ENCODE measurements around the gene STX8.
A peak's percentile ranks its signal among the peaks of the same experiment; 100 is the strongest.
"Not testable (repeated sequence)": the region's sequence is repeated elsewhere in the genome, so short reads cannot be mapped to it uniquely, and the experiment has no call there.

Gene STX8

DNA sequence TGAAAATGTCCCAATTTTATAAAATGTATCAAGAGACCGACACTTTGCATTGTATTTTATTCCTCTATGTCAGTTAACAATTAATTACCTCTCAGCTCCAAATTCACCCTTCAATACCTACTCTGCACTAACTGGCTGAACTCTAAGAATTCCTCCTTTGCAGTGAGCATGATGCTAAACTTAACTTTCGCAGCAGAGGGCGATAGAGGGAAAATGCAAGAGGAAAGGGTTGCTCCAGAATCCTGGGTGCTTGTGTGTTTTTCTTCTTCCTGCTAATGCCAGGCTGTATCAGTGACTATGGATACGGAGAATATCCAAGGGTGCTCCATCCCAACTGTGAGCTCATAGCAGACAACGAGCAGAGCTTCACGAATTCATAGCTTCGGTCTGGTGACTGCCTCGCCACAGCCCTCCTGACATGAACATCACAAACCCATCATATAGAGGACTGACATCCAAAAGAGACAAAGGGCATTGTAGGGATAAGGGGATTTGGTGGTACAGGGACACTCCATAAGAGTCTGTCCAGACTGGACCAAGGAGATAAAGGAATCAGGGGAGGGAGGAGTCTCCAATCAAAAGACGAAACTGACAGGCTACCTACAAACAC lies 172.9 kb downstream of the STX8 start:
- DNase-seq (ENCODE audit: low read depth in 3 of 3) = peak in 2 of 3 donors; percentile 15

DNA sequence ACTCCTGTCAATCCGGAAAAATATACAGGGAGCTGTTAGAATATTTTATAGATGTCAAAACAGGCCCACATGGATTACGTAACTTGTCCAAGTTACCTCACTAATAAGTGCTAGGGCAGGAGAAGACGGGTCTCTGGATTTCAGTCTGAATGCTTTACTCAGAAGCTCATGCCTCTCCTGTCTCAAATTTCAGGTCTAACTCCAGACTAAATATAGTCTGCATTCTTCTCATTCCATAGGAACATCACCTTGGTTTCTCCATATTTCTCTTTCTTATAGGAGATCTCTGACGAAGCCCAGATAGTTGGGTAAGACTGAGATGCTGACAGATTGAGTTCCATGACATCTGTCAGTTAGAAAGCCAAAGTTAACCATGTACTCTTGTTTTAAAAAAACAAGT lies 174.2 kb downstream of the STX8 start:
- DNase-seq (ENCODE audit: low read depth in 3 of 3) = no peak

- DNase-seq (ENCODE audit: low read depth in 3 of 3) = no peak
Observed at GRCh38 chr17:9389111-9389527, 186.5 kb downstream of the STX8 start.

GRCh38 chr17:9386401-9386800 lies 189.2 kb downstream of the STX8 start:
- no peak for DNase-seq (ENCODE audit: low read depth in 3 of 3)

DNA sequence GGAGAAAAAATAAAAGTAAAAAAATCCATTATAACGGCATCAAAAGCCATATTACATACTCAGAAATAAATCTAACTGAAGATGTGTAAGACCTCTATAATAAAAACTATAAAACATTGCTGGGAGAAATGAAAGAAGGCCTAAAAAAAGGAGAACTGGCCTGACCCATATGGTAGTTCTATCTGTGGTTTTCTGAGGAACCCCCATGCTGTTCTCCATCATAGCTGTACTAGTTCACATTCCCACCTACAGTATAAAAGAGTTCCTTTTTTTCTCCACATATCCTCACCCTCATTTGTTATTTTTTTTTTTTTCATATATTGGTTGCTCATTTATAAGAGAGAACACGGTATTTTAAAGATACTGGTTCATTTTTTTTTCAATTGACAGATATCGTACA lies 191.8 kb downstream of the STX8 start:
- DNase-seq (ENCODE audit: low read depth in 3 of 3) = no peak

- DNase-seq (ENCODE audit: low read depth in 3 of 3) = no peak
Observed at GRCh38 chr17:9382626-9383025, 193.0 kb downstream of the STX8 start.

DNA sequence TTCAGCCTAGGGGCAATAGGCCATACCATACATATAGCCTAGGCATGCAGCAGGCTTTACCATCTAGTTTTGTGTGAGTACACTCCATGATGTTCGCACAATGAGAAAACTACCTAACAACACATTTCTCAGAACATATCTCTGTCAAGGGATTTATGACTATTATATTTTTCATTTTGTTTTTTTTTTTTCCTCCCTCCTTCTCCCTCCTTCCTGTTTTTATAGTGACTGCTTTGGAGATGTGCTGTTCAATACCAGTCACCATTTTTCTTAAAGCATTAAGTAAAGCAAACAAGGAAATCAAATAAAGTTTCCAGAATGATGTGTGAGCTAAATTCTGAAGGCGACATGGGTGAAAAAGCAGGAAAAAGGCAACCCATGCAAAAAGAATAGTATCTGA lies 194.6 kb downstream of the STX8 start:
- DNase-seq (ENCODE audit: low read depth in 3 of 3) = no peak

GRCh38 chr17:9380361-9380760 lies 195.3 kb downstream of the STX8 start:
- DNase-seq (ENCODE audit: low read depth in 3 of 3) = no peak

- DNase-seq (ENCODE audit: low read depth in 3 of 3) = not testable (repeated sequence)
Observed at GRCh38 chr17:9376177-9376576, 199.4 kb downstream of the STX8 start.

GRCh38 chr17:9371019-9371418 lies 204.6 kb downstream of the STX8 start:
- DNase-seq (ENCODE audit: low read depth in 3 of 3) = no peak

- DNase-seq (ENCODE audit: low read depth in 3 of 3) = no peak
Observed at GRCh38 chr17:9370467-9370866, 205.2 kb downstream of the STX8 start.

- DNase-seq (ENCODE audit: low read depth in 3 of 3) = no peak
Observed at GRCh38 chr17:9368631-9369030, 207.0 kb downstream of the STX8 start.

- no peak for DNase-seq (ENCODE audit: low read depth in 3 of 3)
Observed at GRCh38 chr17:9367156-9367555, 208.5 kb downstream of the STX8 start.

- DNase-seq (ENCODE audit: low read depth in 3 of 3) = no peak
Observed at GRCh38 chr17:9364837-9365430, 210.7 kb downstream of the STX8 start.

GRCh38 chr17:9363440-9364350 lies 211.9 kb downstream of the STX8 start:
- DNase-seq (ENCODE audit: low read depth in 3 of 3) = peak in 2 of 3 donors; percentile 11 to 23

GRCh38 chr17:9361188-9361955 lies 214.2 kb downstream of the STX8 start:
- DNase-seq (ENCODE audit: low read depth in 3 of 3) = no peak

GRCh38 chr17:9360677-9361081 lies 214.9 kb downstream of the STX8 start:
- DNase-seq (ENCODE audit: low read depth in 3 of 3) = no peak

DNA sequence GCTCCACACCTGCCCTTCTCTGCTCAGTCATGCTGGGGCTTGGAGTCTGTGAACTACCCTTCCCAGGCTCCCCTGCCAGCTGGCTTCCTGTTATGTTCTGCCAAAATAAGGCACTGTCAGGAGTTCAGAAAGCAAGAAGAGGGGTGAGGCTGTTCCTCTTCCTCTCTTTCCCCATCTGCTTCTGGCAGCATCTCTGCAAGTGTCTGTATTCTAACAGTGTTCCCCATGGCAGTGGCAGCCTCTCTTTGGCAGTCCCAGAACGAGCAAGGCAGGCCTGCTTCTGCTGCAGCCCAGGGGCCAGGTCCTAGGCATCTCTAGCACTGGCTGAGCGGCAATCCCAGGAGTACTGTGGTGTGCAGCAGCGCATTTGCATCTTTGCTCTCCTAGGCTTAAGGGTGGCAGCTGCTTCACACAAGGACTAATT lies 219.1 kb downstream of the STX8 start:
- DNase-seq (ENCODE audit: low read depth in 3 of 3) = no peak

DNA sequence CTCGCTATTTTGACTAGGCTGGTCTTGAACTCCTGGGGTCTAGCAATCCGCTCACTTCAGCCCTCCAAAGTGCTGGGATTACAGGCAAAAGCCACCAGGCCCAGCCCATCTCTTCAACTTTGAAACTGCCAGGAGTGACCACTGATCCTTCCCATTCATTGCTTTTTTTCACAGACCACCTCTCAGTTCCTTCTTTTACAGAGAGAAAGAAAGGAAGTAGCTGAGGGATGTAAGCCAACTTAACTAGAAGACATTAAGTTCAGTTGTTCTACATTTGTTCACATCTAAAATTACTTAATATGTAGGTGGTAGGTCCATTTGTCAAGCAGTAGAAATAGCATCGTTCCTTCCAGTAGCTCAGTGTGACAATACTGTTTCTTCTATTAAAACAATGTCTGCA lies 219.8 kb downstream of the STX8 start:
- DNase-seq (ENCODE audit: low read depth in 3 of 3) = no peak

DNA sequence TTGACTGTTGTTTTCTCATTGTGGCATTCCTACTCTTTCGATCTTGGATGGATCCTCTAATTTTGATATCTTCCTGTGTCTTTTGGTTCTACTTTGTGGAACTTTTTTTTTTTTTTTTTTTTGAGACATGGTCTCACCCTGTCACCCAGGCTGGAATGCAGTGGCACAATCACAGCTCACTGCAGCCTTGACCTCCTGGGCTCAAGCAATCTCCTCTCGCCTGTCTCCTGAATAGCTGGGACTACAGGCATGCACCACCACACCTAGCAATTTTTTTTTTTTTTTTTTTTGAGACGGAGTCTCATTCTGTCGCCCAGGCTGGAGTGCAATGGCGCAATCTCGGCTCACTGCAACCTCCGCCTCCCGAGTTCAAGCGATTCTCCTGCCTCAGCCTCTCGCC lies 220.4 kb downstream of the STX8 start:
- not testable (repeated sequence) for DNase-seq (ENCODE audit: low read depth in 3 of 3)

DNA sequence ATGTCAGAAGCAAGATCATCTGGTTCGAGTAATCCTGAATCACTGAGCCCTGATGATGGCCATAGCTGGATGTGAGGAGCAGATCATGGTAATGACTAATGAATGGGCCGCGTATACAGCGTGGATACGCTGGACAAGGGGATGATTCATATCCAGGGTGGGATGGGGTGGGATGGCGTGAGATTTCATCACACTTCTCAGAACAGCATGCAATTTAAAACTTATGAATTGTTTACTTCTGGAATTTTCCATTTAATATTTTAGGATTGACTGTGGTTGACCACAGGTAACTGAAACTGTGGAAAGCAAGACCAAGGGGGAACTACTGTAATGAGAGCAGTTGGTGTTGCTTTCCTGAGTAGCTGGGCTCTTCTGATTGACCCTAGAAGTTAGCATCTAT lies 225.5 kb downstream of the STX8 start:
- DNase-seq (ENCODE audit: low read depth in 3 of 3) = no peak

DNA sequence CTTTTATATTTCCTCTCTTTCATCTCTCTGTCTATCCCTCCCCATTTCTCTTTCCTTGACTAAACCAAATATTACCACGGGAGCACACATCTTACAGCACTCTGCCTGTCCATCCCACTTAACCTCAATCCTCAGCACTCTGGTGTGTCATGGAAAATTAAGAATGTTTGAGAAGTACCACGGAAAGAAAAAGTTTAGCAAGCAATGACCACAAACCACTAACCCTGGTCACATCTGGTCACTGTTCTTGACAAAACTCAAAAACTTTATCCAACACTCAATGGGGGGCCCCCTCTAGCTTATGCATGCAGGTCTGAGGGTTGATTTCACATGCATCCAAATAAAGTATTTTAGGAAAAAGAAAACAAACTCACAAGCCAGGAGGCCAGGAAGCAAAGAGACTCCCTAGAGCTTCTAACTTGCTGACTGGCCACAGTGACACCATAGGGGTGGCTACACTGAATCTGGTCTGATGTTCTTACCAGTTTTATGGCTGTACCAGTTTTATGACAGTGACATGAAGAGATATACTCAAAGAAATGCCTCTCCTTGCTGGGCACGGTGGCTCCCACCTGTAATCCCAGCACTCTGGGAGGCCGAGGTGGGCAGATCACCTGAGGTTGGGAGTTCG lies 229.2 kb downstream of the STX8 start:
- DNase-seq (ENCODE audit: low read depth in 3 of 3) = no peak
